Panc1 (cell line): ENCODE measurements around the gene C17orf67. TPM values are rescaled to one million over a fixed set of nuclear protein-coding genes. Genes with fewer than 3 reads are reported as not detected.

Experiments
- ATAC-seq: fragments of 200-7000 bp; cut with Tn5 transposase; 2 replicates; pipeline ENCODE4 v1.9.1; 2020; ENCODE audit warnings: mild to moderate bottlenecking, moderate library complexity
- BruUV-seq: library from RNA; stranded (reverse); fragments of 400-500 nt; replicated peaks from 2 replicates; lab custom pipeline; 2021; lab: Mats Ljungman, UMichigan
- CTCF ChIA-PET: fragments of 300-600 bp; sonication (Branson Sonifier 250); formaldehyde crosslinking; loops from one replicate; lab custom pipeline; 2022; ENCODE audit warnings: antibody characterized with exemption; lab: Charles Lee
- POLR2A ChIA-PET: fragments of 300-600 bp; sonication (Branson Sonifier 250); formaldehyde crosslinking; loops from one replicate; lab custom pipeline; 2022; ENCODE audit warnings: antibody characterized with exemption; lab: Charles Lee
- DNase-seq: peaks from one replicate; pipeline ENCODE4 v3.0.0-alpha.2; 2010; ENCODE audit warnings: low read depth, low spot score
- H3K27ac ChIP-seq: 2 replicates; pipeline ENCODE4 v1.5.1; 2011; ENCODE audit warnings: mild to moderate bottlenecking, low read length, inconsistent platforms
- H3K27me3 ChIP-seq: fragments of 200-500 bp; sonication (Bioruptor generic); 2 replicates; pipeline ENCODE4 v1.6.0; 2014; ENCODE audit warnings: low read length, inconsistent platforms; ENCODE audit not compliant: control insufficient read depth, insufficient read depth
- H3K36me3 ChIP-seq: fragments of 200-500 bp; sonication (Bioruptor generic); 2 replicates; pipeline ENCODE4 v1.5.1; 2014; ENCODE audit warnings: inconsistent platforms, mild to moderate bottlenecking, low read length, moderate library complexity; ENCODE audit not compliant: control insufficient read depth, insufficient read depth
- H3K4me1 ChIP-seq: 2 replicates; pipeline ENCODE4 v1.5.1; 2011; ENCODE audit warnings: inconsistent platforms, mild to moderate bottlenecking, low read length, moderate library complexity; ENCODE audit not compliant: control insufficient read depth, insufficient read depth
- H3K4me3 ChIP-seq, 2 experiments: 2 replicates each; pipeline ENCODE4 v1.5.1; 2011 to 2012; ENCODE audit warnings: low read depth in 2 of 2, low read length in 2 of 2, mild to moderate bottlenecking in 2 of 2, inconsistent platforms in 1 of 2, moderate library complexity in 1 of 2
- H3K9me3 ChIP-seq: fragments of 200-500 bp; sonication (Bioruptor generic); 2 replicates; pipeline ENCODE4 v1.5.1; 2014; ENCODE audit warnings: low read depth, mild to moderate bottlenecking, inconsistent platforms, low read length, moderate library complexity; ENCODE audit not compliant: control insufficient read depth, insufficient read depth
- POLR2AphosphoS5 ChIP-seq: IDR thresholded peaks from 2 replicates; pipeline ENCODE4 v1.6.1; 2012; ENCODE audit warnings: mild to moderate bottlenecking, low read depth, low read length, moderate library complexity
- SIN3A ChIP-seq: IDR thresholded peaks from 2 replicates; pipeline ENCODE4 v1.6.1; 2012; ENCODE audit warnings: low read depth, mild to moderate bottlenecking, low read length, moderate library complexity, borderline replicate concordance; ENCODE audit not compliant: insufficient read depth
- TCF7L2 ChIP-seq: IDR thresholded peaks from 2 replicates; pipeline ENCODE4 v1.6.1; 2011; ENCODE audit warnings: mild to moderate bottlenecking, low read depth, low read length, inconsistent platforms
- in situ Hi-C: cut with HindIII; loops from 2 replicates; pipeline ENCODE4 v1.10.0; 2016; ENCODE audit warnings: low sequenced_read_pairs, low pct_unique_long_range_greater_than_20kb
- intact Hi-C: fragments of 100-400 bp; cut with micrococcal nuclease; formaldehyde crosslinking; loops from one replicate; pipeline ENCODE4 v1.10.0; 2022; ENCODE audit not compliant: unreplicated experiment
- total RNA-seq: library from RNA; stranded (reverse); gene quantifications from one replicate; pipeline ENCODE4 v1.2.1, GENCODE V29; 2021; ENCODE audit not compliant: unreplicated experiment
- TF ChIP-seq, protein P1 (sequence below), 2 experiments: IDR thresholded peaks; 2 replicates each; pipeline ENCODE4 v1.6.1; 2011 to 2012; ENCODE audit warnings: low read depth in 2 of 2, control low read depth in 1 of 2, low read length in 1 of 2, mild to moderate bottlenecking in 1 of 2, moderate library complexity in 1 of 2; ENCODE audit not compliant: insufficient read depth in 1 of 2
- TF ChIP-seq, protein P2 (sequence below): fragments of 450-650 bp; IDR thresholded peaks from 2 replicates; pipeline ENCODE4 v1.5.1; 2017; ENCODE audit warnings: mild to moderate bottlenecking

Gene C17orf67
- total RNA-seq, 1 experiment from 2014 or later: 3.4 TPM

DNA sequence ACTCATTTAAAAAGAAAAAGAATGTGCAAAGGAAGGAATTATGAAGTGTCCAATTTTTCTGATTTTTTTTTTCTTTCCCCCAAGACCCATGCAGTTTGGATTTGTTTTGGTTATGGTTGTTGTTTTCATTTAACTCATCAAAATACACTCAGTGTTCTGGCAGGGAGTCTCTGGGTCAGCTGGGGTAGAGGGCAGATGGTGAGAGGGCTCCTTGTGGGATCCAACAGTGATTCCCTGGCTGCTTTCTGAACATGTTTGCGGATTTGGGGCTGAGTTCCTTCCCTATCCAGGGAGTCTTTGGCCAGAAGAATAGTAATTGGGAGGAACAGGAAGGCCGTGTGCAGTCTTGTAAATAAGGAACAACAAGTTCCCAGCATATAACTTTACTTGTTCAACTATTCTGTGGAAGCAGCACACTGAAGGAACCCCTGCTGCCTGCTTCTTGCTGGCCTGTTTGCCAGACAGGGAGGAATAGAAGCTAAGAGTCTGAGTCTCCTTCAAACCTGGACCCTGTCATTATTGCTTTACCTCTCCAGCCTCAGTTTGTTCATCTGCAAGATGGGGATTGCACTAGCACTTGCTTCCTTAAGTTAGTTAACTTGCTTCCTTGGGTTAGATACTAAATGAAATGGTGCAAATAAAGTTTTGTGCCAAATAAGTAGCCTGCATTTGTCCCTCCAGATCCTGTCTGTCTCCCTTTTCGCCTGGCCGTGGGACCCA is 32.1 kb downstream of the C17orf67 start:
- no peaks in the 10 kb centered on the region for H3K27me3 ChIP-seq
- no peak overlapping the region for H3K4me3 ChIP-seq
- ATAC-seq (no peak), DNase-seq (no peak)
- no peaks in the 10 kb centered on the region for H3K9me3 ChIP-seq
- CTCF ChIA-PET: no interaction called here
- H3K36me3 ChIP-seq: no peaks in the 10 kb centered on the region
- no peak overlapping the region for H3K27ac ChIP-seq
- in situ Hi-C loops: no loop called here
- H3K4me1 ChIP-seq: no peaks in the 10 kb centered on the region
- intact Hi-C loops: no loop called here
- POLR2A ChIA-PET: no interaction called here
- BruUV-seq: no TSS peak
- TF ChIP-seq, protein P1, sequence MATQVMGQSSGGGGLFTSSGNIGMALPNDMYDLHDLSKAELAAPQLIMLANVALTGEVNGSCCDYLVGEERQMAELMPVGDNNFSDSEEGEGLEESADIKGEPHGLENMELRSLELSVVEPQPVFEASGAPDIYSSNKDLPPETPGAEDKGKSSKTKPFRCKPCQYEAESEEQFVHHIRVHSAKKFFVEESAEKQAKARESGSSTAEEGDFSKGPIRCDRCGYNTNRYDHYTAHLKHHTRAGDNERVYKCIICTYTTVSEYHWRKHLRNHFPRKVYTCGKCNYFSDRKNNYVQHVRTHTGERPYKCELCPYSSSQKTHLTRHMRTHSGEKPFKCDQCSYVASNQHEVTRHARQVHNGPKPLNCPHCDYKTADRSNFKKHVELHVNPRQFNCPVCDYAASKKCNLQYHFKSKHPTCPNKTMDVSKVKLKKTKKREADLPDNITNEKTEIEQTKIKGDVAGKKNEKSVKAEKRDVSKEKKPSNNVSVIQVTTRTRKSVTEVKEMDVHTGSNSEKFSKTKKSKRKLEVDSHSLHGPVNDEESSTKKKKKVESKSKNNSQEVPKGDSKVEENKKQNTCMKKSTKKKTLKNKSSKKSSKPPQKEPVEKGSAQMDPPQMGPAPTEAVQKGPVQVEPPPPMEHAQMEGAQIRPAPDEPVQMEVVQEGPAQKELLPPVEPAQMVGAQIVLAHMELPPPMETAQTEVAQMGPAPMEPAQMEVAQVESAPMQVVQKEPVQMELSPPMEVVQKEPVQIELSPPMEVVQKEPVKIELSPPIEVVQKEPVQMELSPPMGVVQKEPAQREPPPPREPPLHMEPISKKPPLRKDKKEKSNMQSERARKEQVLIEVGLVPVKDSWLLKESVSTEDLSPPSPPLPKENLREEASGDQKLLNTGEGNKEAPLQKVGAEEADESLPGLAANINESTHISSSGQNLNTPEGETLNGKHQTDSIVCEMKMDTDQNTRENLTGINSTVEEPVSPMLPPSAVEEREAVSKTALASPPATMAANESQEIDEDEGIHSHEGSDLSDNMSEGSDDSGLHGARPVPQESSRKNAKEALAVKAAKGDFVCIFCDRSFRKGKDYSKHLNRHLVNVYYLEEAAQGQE (IDR thresholded peaks at IDR 0.05; ENCODE audit: insufficient read depth in 1 of 2, low read depth in 2 of 2, low read length in 1 of 2): no peak
- no peak for TF ChIP-seq SIN3A
- TF ChIP-seq, protein P2, sequence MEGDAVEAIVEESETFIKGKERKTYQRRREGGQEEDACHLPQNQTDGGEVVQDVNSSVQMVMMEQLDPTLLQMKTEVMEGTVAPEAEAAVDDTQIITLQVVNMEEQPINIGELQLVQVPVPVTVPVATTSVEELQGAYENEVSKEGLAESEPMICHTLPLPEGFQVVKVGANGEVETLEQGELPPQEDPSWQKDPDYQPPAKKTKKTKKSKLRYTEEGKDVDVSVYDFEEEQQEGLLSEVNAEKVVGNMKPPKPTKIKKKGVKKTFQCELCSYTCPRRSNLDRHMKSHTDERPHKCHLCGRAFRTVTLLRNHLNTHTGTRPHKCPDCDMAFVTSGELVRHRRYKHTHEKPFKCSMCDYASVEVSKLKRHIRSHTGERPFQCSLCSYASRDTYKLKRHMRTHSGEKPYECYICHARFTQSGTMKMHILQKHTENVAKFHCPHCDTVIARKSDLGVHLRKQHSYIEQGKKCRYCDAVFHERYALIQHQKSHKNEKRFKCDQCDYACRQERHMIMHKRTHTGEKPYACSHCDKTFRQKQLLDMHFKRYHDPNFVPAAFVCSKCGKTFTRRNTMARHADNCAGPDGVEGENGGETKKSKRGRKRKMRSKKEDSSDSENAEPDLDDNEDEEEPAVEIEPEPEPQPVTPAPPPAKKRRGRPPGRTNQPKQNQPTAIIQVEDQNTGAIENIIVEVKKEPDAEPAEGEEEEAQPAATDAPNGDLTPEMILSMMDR: no peak
- no peak for TF ChIP-seq POLR2AphosphoS5
- no peak for TF ChIP-seq TCF7L2

DNA sequence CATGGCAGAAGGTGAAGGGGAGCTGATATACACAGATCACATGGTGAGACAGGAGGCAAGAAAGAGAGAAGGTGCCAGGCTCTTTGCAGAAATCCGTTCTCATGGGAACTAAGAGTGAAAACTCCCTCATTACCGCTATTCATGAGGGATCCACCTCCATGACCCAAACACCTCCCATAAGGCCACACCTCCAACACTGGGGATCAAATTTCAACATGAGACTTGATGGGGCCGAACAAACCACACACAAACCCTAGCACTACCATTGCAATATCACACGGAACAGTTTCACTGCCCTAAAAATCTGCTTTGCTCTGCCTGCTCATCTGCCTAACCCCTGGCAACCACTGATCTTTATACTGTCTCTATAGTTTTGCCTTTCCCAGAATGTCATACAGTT is 34.8 kb downstream of the C17orf67 start:
- ATAC-seq: no peak
- intact Hi-C loops: no loop called here
- CTCF ChIA-PET: no interaction called here

More for the DNA sequence above, 34.8 kb downstream of the C17orf67 start:
- no TSS peak for BruUV-seq
- TF ChIP-seq TCF7L2 (no peak), SIN3A (no peak), POLR2AphosphoS5 (no peak)
- TF ChIP-seq, protein P2: no peak
- TF ChIP-seq, protein P1 (IDR thresholded peaks at IDR 0.05; ENCODE audit: insufficient read depth in 1 of 2, low read depth in 2 of 2, low read length in 1 of 2): no peak
- Histone ChIP-seq H3K4me1 (no peaks in the 10 kb centered on the region), H3K9me3 (no peaks in the 10 kb centered on the region), H3K4me3 (no peak overlapping the region), H3K36me3 (no peaks in the 10 kb centered on the region), H3K27me3 (no peaks in the 10 kb centered on the region; the same call in 1 of the 2 replicates), H3K27ac (no peak overlapping the region)
- POLR2A ChIA-PET: no interaction called here
- in situ Hi-C loops: no loop called here
- DNase-seq: no peak
